ENCODE measurements around the gene UBAC2. TPM values are rescaled to one million over a fixed set of nuclear protein-coding genes. Genes with fewer than 3 reads are reported as not detected.

UBAC2 gene
- total RNA-seq, 1 donor from 2014 or later = 57.7 TPM

DNA sequence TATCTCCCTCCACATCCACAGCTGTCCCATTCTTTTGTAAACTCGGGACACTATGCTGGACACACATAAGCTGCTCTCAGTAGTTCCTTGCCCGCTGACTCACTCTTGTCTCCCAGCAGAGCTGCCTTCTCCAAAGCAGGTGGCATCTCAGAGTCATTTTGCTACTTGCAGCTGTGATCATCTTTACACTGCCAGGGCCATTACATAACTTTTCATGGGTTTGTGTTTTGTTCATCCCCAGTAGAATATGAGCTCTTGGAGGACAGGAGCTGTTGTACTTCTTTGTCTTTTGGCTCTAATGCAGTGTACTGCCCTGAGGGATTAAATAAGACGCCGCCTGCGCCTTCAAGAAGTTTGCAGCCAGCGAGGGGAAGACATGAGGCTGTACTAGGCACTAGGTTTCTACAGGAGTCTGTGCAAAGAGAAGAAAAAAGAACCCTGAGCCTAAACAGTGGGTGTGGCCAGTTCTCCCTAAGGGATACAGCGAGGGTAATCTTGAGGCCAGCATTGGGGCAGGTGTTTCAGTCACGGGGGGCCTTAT is 147.3 kb downstream of the UBAC2 start:
- Histone ChIP-seq H3K4me3 (no peak overlapping the region), H3K9me3 (no peaks in the 10 kb centered on the region), H3K27me3 (no peaks in the 10 kb centered on the region), H3K4me1 (no peaks in the 10 kb centered on the region), H3K36me3 (peaks cover 0 to 15% of the 10 kb centered on the region in 2 donors), H3K27ac (no peak overlapping the region)
- TF ChIP-seq POLR2AphosphoS5 (IDR thresholded peaks at IDR 0.05; ENCODE audit: insufficient read depth in 1 of 2, low read depth in 1 of 2) = no peak
- TF ChIP-seq, protein P1, sequence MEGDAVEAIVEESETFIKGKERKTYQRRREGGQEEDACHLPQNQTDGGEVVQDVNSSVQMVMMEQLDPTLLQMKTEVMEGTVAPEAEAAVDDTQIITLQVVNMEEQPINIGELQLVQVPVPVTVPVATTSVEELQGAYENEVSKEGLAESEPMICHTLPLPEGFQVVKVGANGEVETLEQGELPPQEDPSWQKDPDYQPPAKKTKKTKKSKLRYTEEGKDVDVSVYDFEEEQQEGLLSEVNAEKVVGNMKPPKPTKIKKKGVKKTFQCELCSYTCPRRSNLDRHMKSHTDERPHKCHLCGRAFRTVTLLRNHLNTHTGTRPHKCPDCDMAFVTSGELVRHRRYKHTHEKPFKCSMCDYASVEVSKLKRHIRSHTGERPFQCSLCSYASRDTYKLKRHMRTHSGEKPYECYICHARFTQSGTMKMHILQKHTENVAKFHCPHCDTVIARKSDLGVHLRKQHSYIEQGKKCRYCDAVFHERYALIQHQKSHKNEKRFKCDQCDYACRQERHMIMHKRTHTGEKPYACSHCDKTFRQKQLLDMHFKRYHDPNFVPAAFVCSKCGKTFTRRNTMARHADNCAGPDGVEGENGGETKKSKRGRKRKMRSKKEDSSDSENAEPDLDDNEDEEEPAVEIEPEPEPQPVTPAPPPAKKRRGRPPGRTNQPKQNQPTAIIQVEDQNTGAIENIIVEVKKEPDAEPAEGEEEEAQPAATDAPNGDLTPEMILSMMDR (IDR thresholded peaks at IDR 0.05) = no peak
- DNase-seq (ENCODE audit: extremely low spot score in 2 of 2) = no peak
- intact Hi-C loops (cut with DNase I) = no loop called here

GRCh38 chr13:99350191-99350590 is 149.5 kb downstream of the UBAC2 start:
- Histone ChIP-seq H3K36me3 (peaks cover 0 to 6% of the 10 kb centered on the region in 2 donors), H3K27ac (no peak overlapping the region)
- no peak for DNase-seq (ENCODE audit: extremely low spot score in 2 of 2)

GRCh38 chr13:99351772-99352171 is 151.1 kb downstream of the UBAC2 start:
- Histone ChIP-seq H3K4me1 (peaks cover 14% of the 10 kb centered on the region), H3K27ac (no peak overlapping the region), H3K27me3 (no peaks in the 10 kb centered on the region), H3K9me3 (no peaks in the 10 kb centered on the region), H3K4me3 (no peak overlapping the region), H3K36me3 (peaks cover 0 to 6% of the 10 kb centered on the region in 2 donors)
- DNase-seq (ENCODE audit: extremely low spot score in 2 of 2) = no peak
- intact Hi-C loops (cut with DNase I) = no loop called here
- TF ChIP-seq POLR2A (IDR thresholded peaks at IDR 0.05) (no peak), POLR2AphosphoS5 (IDR thresholded peaks at IDR 0.05; ENCODE audit: insufficient read depth in 1 of 2, low read depth in 1 of 2) (no peak)
- TF ChIP-seq, protein P1 (IDR thresholded peaks at IDR 0.05) = no peak

More at GRCh38 chr13:99350191-99350590, 149.5 kb downstream of the UBAC2 start:
- Histone ChIP-seq H3K9me3 (no peaks in the 10 kb centered on the region), H3K27me3 (no peaks in the 10 kb centered on the region), H3K4me3 (no peak overlapping the region), H3K4me1 (peaks cover 4% of the 10 kb centered on the region)
- TF ChIP-seq POLR2AphosphoS5 (IDR thresholded peaks at IDR 0.05; ENCODE audit: insufficient read depth in 1 of 2, low read depth in 1 of 2) (no peak), POLR2A (IDR thresholded peaks at IDR 0.05) (no peak)
- TF ChIP-seq, protein P1 (IDR thresholded peaks at IDR 0.05) = no peak
- intact Hi-C loops (cut with DNase I) = no loop called here

DNA sequence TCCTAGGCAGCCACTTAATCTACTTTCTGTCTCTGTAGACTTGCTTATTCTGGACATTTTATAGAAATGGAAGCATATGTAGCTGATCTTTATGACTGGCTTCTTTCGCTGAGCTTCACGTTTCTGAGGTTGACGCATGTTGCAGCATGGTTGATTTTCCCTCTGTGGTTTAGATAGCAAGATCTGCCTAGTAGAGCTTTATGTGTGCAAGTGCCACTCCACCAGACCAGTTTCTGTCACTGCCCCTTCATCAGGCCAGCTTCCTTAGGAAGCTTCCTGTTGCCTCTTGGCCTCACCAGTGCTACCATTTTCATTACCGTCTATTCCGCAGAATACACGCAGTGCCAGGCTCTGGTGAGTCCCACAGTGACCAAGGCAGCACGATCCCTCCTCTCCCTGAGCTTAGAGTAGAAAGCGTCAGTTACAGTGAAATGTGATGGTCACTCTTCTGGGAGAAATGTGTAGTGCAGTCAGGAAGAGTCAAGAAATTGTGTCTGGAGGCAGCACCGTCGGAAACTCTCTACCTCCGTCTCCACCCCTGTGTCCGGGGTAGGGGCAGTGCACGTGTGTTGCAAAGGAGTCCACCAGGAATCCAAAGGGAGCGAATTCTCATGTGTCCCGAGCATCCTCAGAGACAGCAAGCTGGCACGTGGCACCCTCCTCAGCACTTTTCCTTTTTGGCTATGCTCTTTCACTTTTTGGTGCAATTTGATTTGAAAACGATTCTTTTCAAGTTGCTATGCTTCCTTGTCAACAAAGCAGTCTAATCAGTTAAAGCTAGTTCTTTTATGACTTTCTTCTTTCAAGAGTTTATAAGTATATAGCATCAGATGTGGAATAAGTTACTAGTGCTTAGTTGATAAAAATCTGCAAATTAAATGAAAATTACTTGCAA is 151.9 kb downstream of the UBAC2 start:
- no peak for DNase-seq (ENCODE audit: extremely low spot score in 2 of 2)
- peaks cover 17% of the 10 kb centered on the region for H3K4me1 ChIP-seq
- H3K9me3 ChIP-seq = no peaks in the 10 kb centered on the region
- H3K27ac ChIP-seq = no peak overlapping the region
- intact Hi-C loops (cut with DNase I) = no loop called here
- TF ChIP-seq POLR2A (IDR thresholded peaks at IDR 0.05) = no peak
- TF ChIP-seq POLR2AphosphoS5 (IDR thresholded peaks at IDR 0.05; ENCODE audit: insufficient read depth in 1 of 2, low read depth in 1 of 2) = no peak
- TF ChIP-seq, protein P1 (IDR thresholded peaks at IDR 0.05) = no peak
- H3K27me3 ChIP-seq = no peaks in the 10 kb centered on the region
- H3K4me3 ChIP-seq = no peak overlapping the region
- peaks cover 0 to 6% of the 10 kb centered on the region in 2 donors for H3K36me3 ChIP-seq

- TF ChIP-seq, protein P1 (IDR thresholded peaks at IDR 0.05) = no peak
- no peak for TF ChIP-seq POLR2A (IDR thresholded peaks at IDR 0.05)
- TF ChIP-seq POLR2AphosphoS5 (IDR thresholded peaks at IDR 0.05; ENCODE audit: insufficient read depth in 1 of 2, low read depth in 1 of 2) = no peak
- Histone ChIP-seq H3K27me3 (no peaks in the 10 kb centered on the region), H3K27ac (no peak overlapping the region), H3K4me3 (no peak overlapping the region), H3K9me3 (no peaks in the 10 kb centered on the region), H3K4me1 (peaks cover 17% of the 10 kb centered on the region), H3K36me3 (peaks cover 0 to 6% of the 10 kb centered on the region in 2 donors)
- intact Hi-C loops (cut with DNase I) = no loop called here
- DNase-seq (ENCODE audit: extremely low spot score in 2 of 2) = no peak
Observed at GRCh38 chr13:99353246-99353600, 152.6 kb downstream of the UBAC2 start.
